Dendritic cell treated with granulocyte-macrophage colony-stimulating factor and Interleukin-4, amounts not matched to agents 40 ng/mL and 50 ng/mL, for 4 days (primary cell): ENCODE measurements around the gene DTNBP1.
"Not testable (repeated sequence)": the region's sequence is repeated elsewhere in the genome, so short reads cannot be mapped to it uniquely, and the experiment has no call there.

Source experiments
- H3K27ac Mint-ChIP-seq: one replicate; pipeline ENCODE4 v1.8.0; 2022; ENCODE audit warnings: mild to moderate bottlenecking, mixed read lengths
- H3K27me3 Mint-ChIP-seq: one replicate; pipeline ENCODE4 v1.8.0; 2022; ENCODE audit warnings: mild to moderate bottlenecking, mixed read lengths
- H3K36me3 Mint-ChIP-seq: one replicate; pipeline ENCODE4 v1.8.0; 2022; ENCODE audit warnings: low read depth, mixed read lengths
- H3K4me1 Mint-ChIP-seq: one replicate; pipeline ENCODE4 v1.8.0; 2022; ENCODE audit warnings: low read depth, mixed read lengths
- H3K4me3 Mint-ChIP-seq: one replicate; pipeline ENCODE4 v1.8.0; 2022; ENCODE audit warnings: mild to moderate bottlenecking, moderate library complexity, mixed read lengths
- H3K9me3 Mint-ChIP-seq: one replicate; pipeline ENCODE4 v1.8.0; 2022; ENCODE audit warnings: mixed read lengths
- intact Hi-C: fragments of 100-400 bp; cut with micrococcal nuclease; formaldehyde crosslinking; loops from one replicate; pipeline ENCODE4 v1.15.0; 2022

DTNBP1 gene

DNA sequence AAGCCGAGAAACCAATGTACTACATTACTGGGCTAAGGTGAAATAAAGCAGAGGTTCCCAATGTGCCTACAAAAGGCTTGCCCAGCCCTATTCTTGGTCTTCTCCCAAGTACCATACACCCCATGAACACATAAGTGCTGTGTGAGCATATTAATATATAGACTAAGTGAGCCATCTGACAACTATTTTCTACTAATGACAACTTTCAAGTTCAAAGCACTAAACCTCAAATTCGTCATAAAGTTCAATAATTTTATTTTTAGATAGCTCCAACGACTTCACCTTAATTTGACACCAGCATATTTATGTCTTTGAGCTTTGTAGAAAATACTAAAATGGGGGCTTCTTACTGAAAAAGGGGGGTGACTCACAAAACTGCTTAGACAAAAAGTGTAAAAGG, 6.7 kb downstream of the DTNBP1 start:
- intact Hi-C loops = no loop called here
- Mint-ChIP-seq H3K9me3 (no peaks in the 10 kb centered on the region), H3K4me3 (no peak overlapping the region), H3K27me3 (no peaks in the 10 kb centered on the region), H3K36me3 (peaks cover 20% of the 10 kb centered on the region), H3K4me1 (peaks cover 31% of the 10 kb centered on the region), H3K27ac (no peak overlapping the region)

DNA sequence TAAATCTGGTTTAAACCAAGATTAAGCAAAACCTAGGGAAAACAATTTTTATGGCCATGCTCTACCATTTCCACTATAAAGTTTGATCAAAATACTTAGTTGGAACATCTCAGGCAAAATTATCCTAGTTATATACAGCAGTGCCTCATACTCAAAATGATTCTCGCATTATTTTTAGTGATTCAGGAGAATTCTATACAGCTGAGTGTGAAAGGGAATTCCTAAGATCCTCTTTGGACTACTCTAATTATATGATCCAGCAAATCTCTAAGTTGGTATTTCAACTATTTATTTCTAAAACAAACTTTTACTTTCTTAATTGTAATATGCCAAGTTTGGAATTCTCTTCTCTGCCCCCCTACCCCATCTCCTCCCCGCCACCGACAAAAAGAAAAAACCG, 8.6 kb downstream of the DTNBP1 start:
- H3K9me3 Mint-ChIP-seq = no peaks in the 10 kb centered on the region
- H3K36me3 Mint-ChIP-seq = peaks cover 23% of the 10 kb centered on the region
- H3K4me3 Mint-ChIP-seq = no peak overlapping the region
- intact Hi-C loops = no loop called here
- no peaks in the 10 kb centered on the region for H3K27me3 Mint-ChIP-seq
- peaks cover 31% of the 10 kb centered on the region for H3K4me1 Mint-ChIP-seq
- no peak overlapping the region for H3K27ac Mint-ChIP-seq

DNA sequence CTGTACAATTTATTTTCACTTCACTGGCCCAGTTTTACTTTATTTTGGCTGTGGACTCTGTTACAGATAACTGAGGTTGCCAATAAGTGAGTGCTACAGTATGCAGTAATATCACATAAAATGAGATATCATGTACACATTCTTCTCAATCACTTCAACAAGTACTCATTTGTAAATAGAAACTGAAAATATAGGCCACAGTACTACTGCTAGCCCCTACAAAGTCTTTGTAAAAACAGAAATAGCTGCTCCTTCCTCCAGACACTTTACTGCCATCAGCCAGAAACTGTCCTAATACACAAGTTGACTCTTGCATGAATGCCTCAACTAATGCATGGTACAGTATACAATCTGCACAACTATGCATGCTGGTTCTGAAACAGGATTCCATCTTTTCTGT, 9.2 kb downstream of the DTNBP1 start:
- Mint-ChIP-seq H3K4me1 (peaks cover 25% of the 10 kb centered on the region), H3K9me3 (no peaks in the 10 kb centered on the region), H3K27me3 (no peaks in the 10 kb centered on the region), H3K27ac (no peak overlapping the region), H3K36me3 (peaks cover 27% of the 10 kb centered on the region), H3K4me3 (no peak overlapping the region)
- intact Hi-C loops = no loop called here

- H3K9me3 Mint-ChIP-seq, H3K4me3 Mint-ChIP-seq, H3K27ac Mint-ChIP-seq, H3K4me1 Mint-ChIP-seq, intact Hi-C loops, H3K27me3 Mint-ChIP-seq: not testable (repeated sequence)
- H3K36me3 Mint-ChIP-seq = peaks cover 56% of the 10 kb centered on the region
Observed at GRCh38 chr6:15650004-15650559, 12.7 kb downstream of the DTNBP1 start.

- Mint-ChIP-seq H3K36me3 (peaks cover 92% of the 10 kb centered on the region), H3K27me3 (no peaks in the 10 kb centered on the region), H3K4me1 (peaks cover 24% of the 10 kb centered on the region), H3K9me3 (peaks cover 32% of the 10 kb centered on the region), H3K4me3 (no peak overlapping the region), H3K27ac (no peak overlapping the region)
- intact Hi-C loops = no loop called here
Observed at GRCh38 chr6:15644904-15645303, 17.9 kb downstream of the DTNBP1 start.

DNA sequence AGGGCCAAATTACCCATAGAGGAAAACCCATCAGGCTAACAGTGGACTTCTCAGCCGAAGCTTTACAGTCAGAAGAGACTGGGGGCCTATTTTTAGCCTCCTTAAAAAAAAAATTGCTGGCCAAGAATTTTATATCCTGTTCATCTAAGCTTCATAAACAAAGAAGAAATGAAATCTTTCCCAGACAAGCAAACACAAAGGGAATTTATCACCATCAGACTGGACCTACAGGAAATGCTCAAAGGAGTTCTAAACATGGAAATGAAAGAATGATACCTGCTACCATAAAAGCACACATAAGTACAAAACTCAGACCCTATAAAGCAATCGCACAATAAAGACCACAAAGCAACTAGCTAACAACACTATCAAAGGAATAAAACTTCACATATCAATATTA, 19.3 kb downstream of the DTNBP1 start:
- Mint-ChIP-seq H3K36me3 (peaks cover 91% of the 10 kb centered on the region), H3K27ac (no peak overlapping the region), H3K27me3 (no peaks in the 10 kb centered on the region), H3K4me1 (peaks cover 24% of the 10 kb centered on the region), H3K4me3 (no peak overlapping the region), H3K9me3 (peaks cover 32% of the 10 kb centered on the region)
- intact Hi-C loops = no loop called here

DNA sequence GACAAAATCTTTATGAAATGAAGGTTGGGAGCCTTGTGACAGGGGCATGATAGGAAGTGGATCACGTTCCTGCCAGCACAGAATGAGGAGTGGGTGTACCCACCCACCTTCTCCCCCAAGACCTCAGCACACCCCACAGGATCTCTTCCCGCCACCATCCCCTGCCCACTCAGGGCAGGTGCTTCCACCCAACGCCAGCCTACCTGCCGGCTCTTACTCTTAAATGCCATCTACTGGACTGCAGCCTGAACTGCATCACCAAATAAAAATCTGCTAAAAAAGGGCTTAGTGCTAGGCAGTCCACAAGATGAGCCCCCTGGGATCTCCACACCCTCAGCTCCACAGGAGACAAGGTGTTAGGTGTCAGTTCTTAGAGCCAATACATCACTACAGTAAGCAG, 20.6 kb downstream of the DTNBP1 start:
- H3K36me3 Mint-ChIP-seq = peaks cover 89% of the 10 kb centered on the region
- H3K4me1 Mint-ChIP-seq = peaks cover 24% of the 10 kb centered on the region
- no peaks in the 10 kb centered on the region for H3K27me3 Mint-ChIP-seq
- intact Hi-C loops = no loop called here
- no peak overlapping the region for H3K4me3 Mint-ChIP-seq
- no peak overlapping the region for H3K27ac Mint-ChIP-seq
- peaks cover 32% of the 10 kb centered on the region for H3K9me3 Mint-ChIP-seq

GRCh38 chr6:15638373-15638772, 24.5 kb downstream of the DTNBP1 start:
- intact Hi-C loops = no loop called here

DNA sequence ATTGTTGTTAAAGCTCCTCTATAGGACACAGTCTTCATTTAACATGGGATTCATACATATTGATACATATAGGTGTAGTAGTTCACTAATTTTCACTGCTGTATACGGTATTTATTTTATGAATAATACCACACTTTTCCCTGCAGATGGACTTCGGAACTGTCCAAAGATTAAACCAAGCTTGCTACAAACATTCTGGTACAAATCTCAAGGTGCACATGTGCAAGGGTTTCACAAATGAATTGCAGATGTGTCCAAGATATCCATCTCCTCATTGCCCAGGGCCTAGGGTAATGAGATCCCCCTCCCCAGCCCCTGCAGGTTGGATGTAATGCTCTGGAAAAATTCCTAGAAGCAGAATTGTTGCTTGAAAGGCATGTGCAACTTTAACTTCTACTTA, 31.4 kb downstream of the DTNBP1 start:
- Mint-ChIP-seq H3K27me3 (no peaks in the 10 kb centered on the region), H3K4me3 (no peak overlapping the region), H3K4me1 (peaks cover 13% of the 10 kb centered on the region), H3K27ac (no peak overlapping the region), H3K9me3 (no peaks in the 10 kb centered on the region), H3K36me3 (peaks cover 35% of the 10 kb centered on the region)
- intact Hi-C loops = no loop called here

More at GRCh38 chr6:15638373-15638772, 24.5 kb downstream of the DTNBP1 start:
- H3K4me3 Mint-ChIP-seq = no peak overlapping the region
- peaks cover 12% of the 10 kb centered on the region for H3K9me3 Mint-ChIP-seq
- no peak overlapping the region for H3K27ac Mint-ChIP-seq
- peaks cover 24% of the 10 kb centered on the region for H3K4me1 Mint-ChIP-seq
- no peaks in the 10 kb centered on the region for H3K27me3 Mint-ChIP-seq
- H3K36me3 Mint-ChIP-seq = peaks cover 82% of the 10 kb centered on the region

DNA sequence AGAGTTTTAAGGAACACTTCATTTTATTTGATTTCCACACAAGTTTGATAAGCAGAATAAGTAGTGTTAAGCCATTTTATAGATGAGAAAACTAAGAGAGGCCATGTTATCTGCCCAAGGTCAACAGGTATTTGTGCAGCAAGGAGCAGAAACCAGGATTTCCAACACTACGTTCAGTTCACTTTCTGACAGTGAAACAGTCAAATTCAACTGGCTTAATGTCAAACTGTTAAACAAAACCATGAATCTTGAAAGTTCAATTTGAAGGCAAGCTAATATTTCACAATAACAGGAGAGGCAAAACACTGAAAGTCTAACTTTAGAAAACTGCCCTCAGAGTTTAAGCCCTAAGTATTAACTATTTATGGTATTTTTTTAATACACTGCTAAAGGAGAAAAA, 32.6 kb downstream of the DTNBP1 start:
- Mint-ChIP-seq H3K36me3 (peaks cover 32% of the 10 kb centered on the region), H3K9me3 (no peaks in the 10 kb centered on the region), H3K27me3 (no peaks in the 10 kb centered on the region), H3K4me1 (peaks cover 12% of the 10 kb centered on the region), H3K4me3 (no peak overlapping the region), H3K27ac (no peak overlapping the region)
- intact Hi-C loops = no loop called here

- Mint-ChIP-seq H3K27me3 (no peaks in the 10 kb centered on the region), H3K4me1 (peaks cover 12% of the 10 kb centered on the region)
Observed at GRCh38 chr6:15629487-15629886, 33.3 kb downstream of the DTNBP1 start.

DNA sequence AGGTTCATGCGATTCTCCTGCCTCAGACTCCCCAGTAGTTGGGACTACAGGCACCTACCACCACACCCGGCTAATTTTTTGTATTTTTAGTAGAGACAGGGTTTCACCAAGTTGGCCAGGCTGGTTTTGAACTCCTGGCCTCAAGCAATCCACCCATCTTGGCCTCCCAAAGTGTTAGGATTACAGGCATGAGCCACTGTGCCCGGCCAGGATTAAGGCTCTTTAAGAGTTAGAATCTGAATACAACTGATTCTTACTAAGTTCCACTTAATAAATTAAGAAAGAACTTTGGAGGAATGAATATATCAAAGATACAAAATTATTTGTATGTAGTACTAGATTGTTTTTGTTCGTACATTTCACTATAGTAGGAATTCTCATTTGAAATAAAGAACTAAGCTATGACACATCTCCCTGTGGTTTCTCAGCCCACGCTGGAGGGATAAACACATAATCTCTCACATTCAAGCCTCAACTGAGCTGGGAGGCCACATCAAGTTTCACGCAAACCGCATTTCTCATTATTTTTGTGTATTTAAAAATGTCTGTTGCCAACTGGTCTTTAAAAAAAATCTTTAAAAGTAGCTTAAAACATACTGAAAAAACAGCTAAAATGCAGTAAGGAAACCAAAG, 34.2 kb downstream of the DTNBP1 start:
- Mint-ChIP-seq H3K4me1 (peaks cover 12% of the 10 kb centered on the region), H3K9me3 (no peaks in the 10 kb centered on the region)

More at GRCh38 chr6:15629487-15629886, 33.3 kb downstream of the DTNBP1 start:
- no peak overlapping the region for H3K27ac Mint-ChIP-seq
- intact Hi-C loops = loop anchor here (5.0 to 10.0 kb wide), 2 partner anchors 365 to 1417 kb away; no protein-coding TSS in a partner anchor
- peaks cover 25% of the 10 kb centered on the region for H3K36me3 Mint-ChIP-seq
- no peak overlapping the region for H3K4me3 Mint-ChIP-seq
- no peaks in the 10 kb centered on the region for H3K9me3 Mint-ChIP-seq

DNA sequence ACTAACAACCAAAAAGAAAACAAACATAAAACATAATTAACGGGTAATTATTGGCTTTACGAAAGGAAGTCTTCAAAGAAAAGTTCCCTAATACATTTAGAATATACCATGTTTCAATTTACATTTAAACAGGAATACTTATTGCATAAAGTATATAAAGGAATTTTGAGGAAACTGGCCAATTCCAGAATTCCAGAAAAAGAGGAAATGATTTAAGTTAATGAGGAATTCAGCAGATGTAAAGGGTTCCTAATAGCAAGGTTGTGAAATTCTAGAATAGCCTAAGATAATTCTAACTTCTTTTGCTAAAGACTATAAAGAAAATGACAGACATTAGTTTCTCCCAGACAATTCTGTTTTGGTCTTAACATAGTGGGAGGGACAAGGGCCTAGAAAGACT, 35.0 kb downstream of the DTNBP1 start:
- Mint-ChIP-seq H3K36me3 (peaks cover 21% of the 10 kb centered on the region), H3K27me3 (no peaks in the 10 kb centered on the region), H3K27ac (peak overlapping the region; percentile 27), H3K4me3 (no peak overlapping the region), H3K4me1 (peaks cover 12% of the 10 kb centered on the region), H3K9me3 (no peaks in the 10 kb centered on the region)
- intact Hi-C loops = loop anchor here (5.0 to 10.0 kb wide), 2 partner anchors 363 to 1416 kb away; no protein-coding TSS in a partner anchor

More for the DNA sequence above, 34.2 kb downstream of the DTNBP1 start:
- Mint-ChIP-seq H3K27me3 (no peaks in the 10 kb centered on the region), H3K4me3 (no peak overlapping the region), H3K27ac (peak overlapping the region; percentile 27), H3K36me3 (peaks cover 21% of the 10 kb centered on the region)
- intact Hi-C loops = loop anchor here (5.0 to 10.0 kb wide), 2 partner anchors 364 to 1416 kb away; no protein-coding TSS in a partner anchor

DNA sequence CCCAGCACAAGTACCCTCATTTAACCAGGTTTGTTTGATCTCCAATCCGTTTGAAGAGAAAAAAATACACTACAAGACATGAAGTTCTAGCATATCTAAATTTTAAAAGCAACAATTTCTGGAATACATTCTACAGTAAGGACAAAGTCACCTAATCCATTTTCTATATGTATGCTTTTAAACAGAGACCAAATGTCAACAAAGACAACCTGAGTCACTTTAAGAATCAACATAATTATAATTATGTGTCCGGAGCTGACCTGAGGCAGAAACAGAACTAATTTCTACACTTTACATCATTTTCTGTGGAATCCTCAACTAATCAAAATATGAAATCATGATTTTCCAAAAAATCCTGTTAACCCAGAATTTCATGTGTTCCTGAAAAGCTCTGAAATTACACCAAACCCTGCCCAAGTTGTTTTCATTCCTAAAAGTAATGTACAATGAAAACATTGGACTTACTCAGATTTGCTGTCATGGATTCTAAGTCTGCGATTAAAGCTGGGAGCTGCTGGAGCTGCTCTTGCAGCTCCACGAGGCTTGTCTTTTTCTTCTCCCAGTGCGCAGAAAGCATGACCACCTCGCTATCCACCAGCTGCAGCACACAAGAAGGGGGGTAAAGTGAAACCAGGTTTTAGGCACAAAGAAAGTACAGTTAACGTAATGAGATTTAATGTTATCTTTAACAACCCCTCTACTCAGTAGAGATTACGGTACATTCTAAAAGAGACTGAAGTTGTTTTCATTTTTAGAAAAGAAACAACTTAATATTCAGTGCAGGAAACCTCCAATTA, 35.8 kb downstream of the DTNBP1 start:
- Mint-ChIP-seq H3K4me3 (no peak overlapping the region), H3K4me1 (peaks cover 12% of the 10 kb centered on the region), H3K36me3 (peaks cover 21% of the 10 kb centered on the region), H3K27me3 (no peaks in the 10 kb centered on the region), H3K27ac (peak overlapping the region; percentile 27), H3K9me3 (no peaks in the 10 kb centered on the region)
- intact Hi-C loops = loop anchor here (5.0 to 10.0 kb wide), 2 partner anchors 362 to 1415 kb away; no protein-coding TSS in a partner anchor
